BJ (cell line): ENCODE data around the gene SIGLEC8. TPM values are rescaled to one million over a fixed set of nuclear protein-coding genes. Genes with fewer than 3 reads are reported as not detected.
"Not testable (repeated sequence)": the region's sequence is repeated elsewhere in the genome, so short reads cannot be mapped to it uniquely, and the experiment has no call there.

Experiments used
- CTCF ChIA-PET: fragments of 350-600 bp; formaldehyde crosslinking; extraction: SDS; loops from one replicate; lab custom pipeline; 2021; ENCODE audit warnings: antibody characterized with exemption, inconsistent platforms; lab: Yijun Ruan, JAX
- POLR2A ChIA-PET: fragments of 300-600 bp; sonication (Branson Sonifier 250); formaldehyde crosslinking; extraction: SDS; loops from one replicate; lab custom pipeline; 2021; ENCODE audit warnings: antibody characterized with exemption; lab: Charles Lee
- DNase-seq: peaks from one replicate; pipeline ENCODE4 v3.0.0-alpha.2; 2011; ENCODE audit warnings: low read depth
- H3K27me3 ChIP-seq: 2 replicates; pipeline ENCODE4 v1.6.0; 2011; ENCODE audit warnings: low read length; ENCODE audit not compliant: control insufficient read depth, insufficient read depth
- H3K36me3 ChIP-seq: 2 replicates; pipeline ENCODE4 v1.5.1; 2011; ENCODE audit warnings: low read length; ENCODE audit not compliant: control insufficient read depth, insufficient read depth
- H3K4me3 ChIP-seq: 2 replicates; pipeline ENCODE4 v1.5.1; 2011; ENCODE audit warnings: low read depth, mild to moderate bottlenecking, control low read depth, low read length
- CTCF ChIP-seq: IDR thresholded peaks from 2 replicates; pipeline ENCODE4 v1.5.1; 2011; ENCODE audit warnings: low read depth, mild to moderate bottlenecking, control low read depth, inconsistent platforms, low read length, moderate library complexity; ENCODE audit not compliant: insufficient read depth
- polyA plus RNA-seq: library from polyadenylated mRNA; depleted of rRNA; stranded (reverse); fragments of >200 nt; gene quantifications from 2 replicates; pipeline ENCODE4 v1.2.3, GENCODE V29; 2011

Gene SIGLEC8
- polyA plus RNA-seq, 1 experiment = not detected

GRCh38 chr19:51469162-51469561 is 10.9 kb upstream of the SIGLEC8 start:
- ChIA-PET POLR2A (no interaction called here), CTCF (interaction anchor here (0.8 to 1.4 kb wide), 2 partner anchors 14 to 188 kb away, joined by 3 to 4 read pairs; no protein-coding TSS in a partner anchor)
- no peaks in the 10 kb centered on the region for H3K36me3 ChIP-seq
- no peak overlapping the region for H3K4me3 ChIP-seq
- DNase-seq = no peak
- no peak for TF ChIP-seq CTCF
- H3K27me3 ChIP-seq = no peaks in the 10 kb centered on the region

GRCh38 chr19:51468545-51468920 is 10.3 kb upstream of the SIGLEC8 start:
- CTCF ChIA-PET = interaction anchor here (0.8 to 1.4 kb wide), 2 partner anchors 15 to 188 kb away, joined by 3 to 4 read pairs; no protein-coding TSS in a partner anchor
- Histone ChIP-seq H3K36me3 (no peaks in the 10 kb centered on the region), H3K4me3 (no peak overlapping the region), H3K27me3 (no peaks in the 10 kb centered on the region)
- TF ChIP-seq CTCF = no peak
- no peak for DNase-seq
- POLR2A ChIA-PET = no interaction called here

GRCh38 chr19:51467864-51468544 is 9.8 kb upstream of the SIGLEC8 start:
- no peaks in the 10 kb centered on the region for H3K36me3 ChIP-seq
- no peak for TF ChIP-seq CTCF
- H3K4me3 ChIP-seq = no peak overlapping the region
- no peaks in the 10 kb centered on the region; the same call in 1 of the 2 replicates for H3K27me3 ChIP-seq
- POLR2A ChIA-PET = no interaction called here
- DNase-seq = no peak
- CTCF ChIA-PET = interaction anchor here (0.7 to 1.4 kb wide), 3 partner anchors 15 to 189 kb away, joined by 3 to 4 read pairs (median 3); no protein-coding TSS in a partner anchor

GRCh38 chr19:51466723-51467122 is 8.5 kb upstream of the SIGLEC8 start:
- H3K4me3 ChIP-seq = no peak overlapping the region
- no peaks in the 10 kb centered on the region for H3K36me3 ChIP-seq
- H3K27me3 ChIP-seq = no peaks in the 10 kb centered on the region; the same call in 1 of the 2 replicates
- ChIA-PET CTCF (interaction anchor here (0.7 to 1.2 kb wide), 2 partner anchors 8 to 152 kb away, joined by 3 read pairs; no protein-coding TSS in a partner anchor), POLR2A (interaction anchor here (0.6 kb wide), 1 partner anchor 46 kb away, joined by 3 read pairs; no protein-coding TSS in a partner anchor)
- no peak for DNase-seq
- no peak for TF ChIP-seq CTCF

- CTCF ChIA-PET, H3K36me3 ChIP-seq, POLR2A ChIA-PET, H3K4me3 ChIP-seq, DNase-seq, H3K27me3 ChIP-seq: not testable (repeated sequence)
Measured at GRCh38 chr19:51463976-51464581, 5.8 kb upstream of the SIGLEC8 start.
